WTC11 (cell line): Measurements from ENCODE around the gene BANF2. TPM values are rescaled to one million over a fixed set of nuclear protein-coding genes. Genes with fewer than 3 reads are reported as not detected.

Source experiments
- ATAC-seq: fragments of 200-7000 bp; cut with Tn5 transposase; 2 replicates; pipeline ENCODE4 v1.10.0; 2021; ENCODE audit warnings: mild to moderate bottlenecking, moderate library complexity
- CTCF ChIA-PET: fragments of 300-600 bp; sonication (Branson Sonifier 250); formaldehyde crosslinking; loops from one replicate; lab custom pipeline; 2021; ENCODE audit warnings: antibody characterized with exemption; lab: Charles Lee
- POLR2A ChIA-PET: fragments of 350-600 bp; sonication (Branson Sonifier 250); formaldehyde crosslinking; loops from one replicate; lab custom pipeline; 2021; ENCODE audit warnings: antibody characterized with exemption; lab: Charles Lee
- DNase-seq: peaks from one replicate; pipeline ENCODE4 v3.0.0; 2021; ENCODE audit warnings: low spot score
- H3K27ac Mint-ChIP-seq: 2 replicates; pipeline ENCODE4 v1.8.0; 2021; ENCODE audit warnings: mixed read lengths
- H3K27me3 Mint-ChIP-seq: 2 replicates; pipeline ENCODE4 v1.8.0; 2021; ENCODE audit warnings: low read depth, mild to moderate bottlenecking, moderate library complexity, mixed read lengths
- H3K36me3 Mint-ChIP-seq: 2 replicates; pipeline ENCODE4 v1.8.0; 2021; ENCODE audit warnings: mixed read lengths
- H3K4me1 Mint-ChIP-seq: 2 replicates; pipeline ENCODE4 v1.8.0; 2022; ENCODE audit warnings: mixed read lengths
- H3K4me3 Mint-ChIP-seq: 2 replicates; pipeline ENCODE4 v1.8.0; 2021; ENCODE audit warnings: mild to moderate bottlenecking, moderate library complexity, mixed read lengths
- H3K9me3 Mint-ChIP-seq: 2 replicates; pipeline ENCODE4 v1.8.0; 2021; ENCODE audit warnings: mixed read lengths
- ATF1 ChIP-seq: sonication (generic); formaldehyde crosslinking; IDR thresholded peaks from 2 replicates; pipeline ENCODE4 v1.8.1; 2023; ENCODE audit warnings: mild to moderate bottlenecking, moderate library complexity, missing genetic modification reagents
- CREM ChIP-seq: sonication (generic); formaldehyde crosslinking; IDR thresholded peaks from 2 replicates; pipeline ENCODE4 v1.8.1; 2022; ENCODE audit warnings: mild to moderate bottlenecking, missing genetic modification reagents, moderate library complexity
- CTCF ChIP-seq: fragments of 200-600 bp; IDR thresholded peaks from 2 replicates; pipeline ENCODE4 v1.8.0; 2022; ENCODE audit warnings: antibody characterized with exemption
- ELF4 ChIP-seq: sonication (generic); formaldehyde crosslinking; IDR thresholded peaks from 2 replicates; pipeline ENCODE4 v1.8.1; 2022; ENCODE audit warnings: low read depth, mild to moderate bottlenecking, moderate library complexity, missing genetic modification reagents
- ESRRA ChIP-seq: sonication (generic); formaldehyde crosslinking; IDR thresholded peaks from 2 replicates; pipeline ENCODE4 v1.8.1; 2022; ENCODE audit warnings: mild to moderate bottlenecking, missing genetic modification reagents, borderline replicate concordance
- FOXK1 ChIP-seq: sonication (generic); formaldehyde crosslinking; IDR thresholded peaks from 2 replicates; pipeline ENCODE4 v1.8.0; 2022; ENCODE audit warnings: mild to moderate bottlenecking, moderate library complexity, missing genetic modification reagents
- FOXP1 ChIP-seq: sonication (generic); formaldehyde crosslinking; IDR thresholded peaks from 2 replicates; pipeline ENCODE4 v1.8.0; 2022; ENCODE audit warnings: missing genetic modification reagents, mild to moderate bottlenecking, moderate library complexity, borderline replicate concordance
- GABPB1 ChIP-seq: sonication (generic); formaldehyde crosslinking; IDR thresholded peaks from 2 replicates; pipeline ENCODE4 v1.8.1; 2023; ENCODE audit warnings: mild to moderate bottlenecking, missing genetic modification reagents
- GRHL2 ChIP-seq: fragments of 250-450 bp; sonication (Bioruptor Pico); IDR thresholded peaks from 2 replicates; pipeline ENCODE4 v1.8.0; 2022; ENCODE audit warnings: mild to moderate bottlenecking, moderate library complexity; ENCODE audit not compliant: insufficient replicate concordance, severe bottlenecking
- JUN ChIP-seq: sonication (generic); formaldehyde crosslinking; IDR thresholded peaks from 2 replicates; pipeline ENCODE4 v1.8.0; 2023; ENCODE audit warnings: mild to moderate bottlenecking, missing genetic modification reagents
- SP1 ChIP-seq: sonication (generic); formaldehyde crosslinking; conservative IDR thresholded peaks from 2 replicates; pipeline ENCODE4 v1.8.1; 2022; ENCODE audit warnings: missing genetic modification reagents
- ZBTB21 ChIP-seq: sonication (generic); formaldehyde crosslinking; IDR thresholded peaks from 2 replicates; pipeline ENCODE4 v1.8.1; 2023; ENCODE audit warnings: mild to moderate bottlenecking, missing genetic modification reagents, borderline replicate concordance
- ZBTB43 ChIP-seq: sonication (generic); formaldehyde crosslinking; IDR thresholded peaks from 2 replicates; pipeline ENCODE4 v1.8.1; 2023; ENCODE audit warnings: mild to moderate bottlenecking, missing genetic modification reagents
- ZNF138 ChIP-seq: sonication (generic); formaldehyde crosslinking; conservative IDR thresholded peaks from 2 replicates; pipeline ENCODE4 v1.8.1; 2022; ENCODE audit warnings: mild to moderate bottlenecking, moderate library complexity, missing genetic modification reagents
- ZNF232 ChIP-seq: sonication (generic); formaldehyde crosslinking; IDR thresholded peaks from 2 replicates; pipeline ENCODE4 v1.8.0; 2022; ENCODE audit warnings: mild to moderate bottlenecking, missing genetic modification reagents
- total RNA-seq: library from RNA; stranded (reverse); gene quantifications from 3 replicates; pipeline ENCODE4 v1.2.3, GENCODE V29; 2021
- TF ChIP-seq, protein P1 (sequence below): sonication (generic); formaldehyde crosslinking; IDR thresholded peaks from 2 replicates; pipeline ENCODE4 v1.8.1; 2022; ENCODE audit warnings: mild to moderate bottlenecking, moderate library complexity, missing genetic modification reagents
- TF ChIP-seq, protein P2 (sequence below): sonication (generic); formaldehyde crosslinking; IDR thresholded peaks from 2 replicates; pipeline ENCODE4 v1.8.1; 2022; ENCODE audit warnings: low read depth, mild to moderate bottlenecking, moderate library complexity, missing genetic modification reagents, borderline replicate concordance
- TF ChIP-seq, protein P3 (sequence below): sonication (generic); formaldehyde crosslinking; IDR thresholded peaks from 2 replicates; pipeline ENCODE4 v1.8.0; 2022; ENCODE audit warnings: mild to moderate bottlenecking, missing genetic modification reagents
- TF ChIP-seq, protein P4 (sequence below): sonication (generic); formaldehyde crosslinking; IDR thresholded peaks from 2 replicates; pipeline ENCODE4 v1.8.0; 2022; ENCODE audit warnings: mild to moderate bottlenecking, missing genetic modification reagents
- TF ChIP-seq, protein P5 (sequence below): sonication (generic); formaldehyde crosslinking; IDR thresholded peaks from 2 replicates; pipeline ENCODE4 v1.8.1; 2022; ENCODE audit warnings: missing genetic modification reagents, borderline replicate concordance
- TF ChIP-seq, protein P6 (sequence below): fragments of 250-450 bp; sonication (Bioruptor Pico); IDR thresholded peaks from 2 replicates; pipeline ENCODE4 v1.9.0; 2021; ENCODE audit warnings: moderate library complexity, mild to moderate bottlenecking, inconsistent platforms, borderline replicate concordance
- TF ChIP-seq, protein P7 (sequence below): fragments of 250-450 bp; sonication (Bioruptor Pico); IDR thresholded peaks from 2 replicates; pipeline ENCODE4 v1.9.0; 2021; ENCODE audit warnings: mild to moderate bottlenecking

Gene BANF2
- total RNA-seq, 1 experiment from 2014 or later = not detected

DNA sequence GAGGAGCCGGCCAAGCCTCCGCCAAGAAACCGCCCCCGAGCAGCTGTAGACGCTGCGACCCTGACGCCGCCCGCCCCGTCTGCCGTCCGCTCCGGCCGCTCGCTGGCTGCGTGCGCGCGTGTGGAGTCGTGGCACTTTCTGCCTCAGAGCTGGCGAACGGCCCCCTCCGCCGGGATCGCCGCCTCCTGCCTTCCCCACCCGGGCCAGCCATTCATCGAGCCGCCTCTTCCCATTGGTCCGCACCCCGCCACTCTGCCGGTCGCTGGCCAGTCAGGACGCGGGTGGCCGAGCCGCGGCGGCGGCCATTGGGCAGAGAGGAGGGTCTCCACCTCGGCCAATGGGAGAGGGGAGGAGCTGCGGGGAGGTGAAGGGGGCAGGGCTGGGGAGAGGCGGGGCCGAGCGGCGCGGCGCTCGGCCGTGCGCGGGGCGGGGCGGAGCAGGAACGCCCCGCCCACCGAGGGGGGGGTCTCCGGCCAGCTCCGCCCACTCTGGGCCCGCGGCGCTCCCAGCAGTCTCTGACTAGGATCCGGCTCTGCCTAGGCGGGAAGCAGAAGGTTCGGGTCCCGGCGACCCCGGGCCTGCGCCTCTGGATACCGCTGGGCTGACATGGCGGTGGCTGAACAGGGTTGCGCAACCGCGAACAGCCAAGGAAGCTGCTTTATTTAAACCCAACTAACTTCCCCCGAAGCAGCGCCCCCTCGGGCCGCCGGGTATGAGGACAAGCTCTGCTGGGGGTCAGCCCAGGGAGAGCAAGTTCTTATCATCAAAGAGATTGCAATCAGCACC, 17.5 kb upstream of the BANF2 start, which contains the start of gene RRBP1:
TSS of gene RRBP1 (minus strand) at position 140 of the 786 bp plus-strand sequence. CDS start 21,735 bp downstream, outside the sequence.
- POLR2A ChIA-PET = interaction anchor here (0.6 to 1.8 kb wide), 16 partner anchors 8 to 285 kb away, joined by 3 to 12 read pairs (median 4); partner anchors contain the start of genes BANF2 and DSTN
- TF ChIP-seq GABPB1 (CRISPR knock-in tag) (peak; percentile 78; the same call in 1 of the 2 replicates), ELF4 (CRISPR knock-in tag) (no peak), ZBTB43 (CRISPR knock-in tag) (no peak), CTCF (peak; percentile 72), ESRRA (CRISPR knock-in tag) (no peak), GRHL2 (CRISPR knock-in tag) (no peak), ZNF232 (peak; percentile 30; the same call in 1 of the 2 replicates), JUN (CRISPR knock-in tag) (no peak), CREM (CRISPR knock-in tag) (no peak), FOXP1 (CRISPR knock-in tag) (0 out of 2 replicates have a peak, but pooled peaks have one; percentile 35), SP1 (peak; percentile 82), ATF1 (CRISPR knock-in tag) (no peak), ZNF138 (no peak), FOXK1 (CRISPR knock-in tag) (peak; percentile 17; the same call in 1 of the 2 replicates), ZBTB21 (CRISPR knock-in tag) (peak; percentile 48; the same call in 1 of the 2 replicates)
- TF ChIP-seq, protein P1, sequence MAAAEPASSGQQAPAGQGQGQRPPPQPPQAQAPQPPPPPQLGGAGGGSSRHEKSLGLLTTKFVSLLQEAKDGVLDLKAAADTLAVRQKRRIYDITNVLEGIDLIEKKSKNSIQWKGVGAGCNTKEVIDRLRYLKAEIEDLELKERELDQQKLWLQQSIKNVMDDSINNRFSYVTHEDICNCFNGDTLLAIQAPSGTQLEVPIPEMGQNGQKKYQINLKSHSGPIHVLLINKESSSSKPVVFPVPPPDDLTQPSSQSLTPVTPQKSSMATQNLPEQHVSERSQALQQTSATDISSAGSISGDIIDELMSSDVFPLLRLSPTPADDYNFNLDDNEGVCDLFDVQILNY = peak; percentile 30; the same call in 1 of the 2 replicates
- TF ChIP-seq, protein P2, sequence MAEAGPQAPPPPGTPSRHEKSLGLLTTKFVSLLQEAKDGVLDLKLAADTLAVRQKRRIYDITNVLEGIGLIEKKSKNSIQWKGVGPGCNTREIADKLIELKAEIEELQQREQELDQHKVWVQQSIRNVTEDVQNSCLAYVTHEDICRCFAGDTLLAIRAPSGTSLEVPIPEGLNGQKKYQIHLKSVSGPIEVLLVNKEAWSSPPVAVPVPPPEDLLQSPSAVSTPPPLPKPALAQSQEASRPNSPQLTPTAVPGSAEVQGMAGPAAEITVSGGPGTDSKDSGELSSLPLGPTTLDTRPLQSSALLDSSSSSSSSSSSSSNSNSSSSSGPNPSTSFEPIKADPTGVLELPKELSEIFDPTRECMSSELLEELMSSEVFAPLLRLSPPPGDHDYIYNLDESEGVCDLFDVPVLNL (CRISPR knock-in tag) = peak; percentile 20; the same call in 1 of the 2 replicates
- TF ChIP-seq, protein P3, sequence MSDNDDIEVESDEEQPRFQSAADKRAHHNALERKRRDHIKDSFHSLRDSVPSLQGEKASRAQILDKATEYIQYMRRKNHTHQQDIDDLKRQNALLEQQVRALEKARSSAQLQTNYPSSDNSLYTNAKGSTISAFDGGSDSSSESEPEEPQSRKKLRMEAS (CRISPR knock-in tag) = 0 out of 2 replicates have a peak, but pooled peaks have one; percentile 37
- TF ChIP-seq, protein P4, sequence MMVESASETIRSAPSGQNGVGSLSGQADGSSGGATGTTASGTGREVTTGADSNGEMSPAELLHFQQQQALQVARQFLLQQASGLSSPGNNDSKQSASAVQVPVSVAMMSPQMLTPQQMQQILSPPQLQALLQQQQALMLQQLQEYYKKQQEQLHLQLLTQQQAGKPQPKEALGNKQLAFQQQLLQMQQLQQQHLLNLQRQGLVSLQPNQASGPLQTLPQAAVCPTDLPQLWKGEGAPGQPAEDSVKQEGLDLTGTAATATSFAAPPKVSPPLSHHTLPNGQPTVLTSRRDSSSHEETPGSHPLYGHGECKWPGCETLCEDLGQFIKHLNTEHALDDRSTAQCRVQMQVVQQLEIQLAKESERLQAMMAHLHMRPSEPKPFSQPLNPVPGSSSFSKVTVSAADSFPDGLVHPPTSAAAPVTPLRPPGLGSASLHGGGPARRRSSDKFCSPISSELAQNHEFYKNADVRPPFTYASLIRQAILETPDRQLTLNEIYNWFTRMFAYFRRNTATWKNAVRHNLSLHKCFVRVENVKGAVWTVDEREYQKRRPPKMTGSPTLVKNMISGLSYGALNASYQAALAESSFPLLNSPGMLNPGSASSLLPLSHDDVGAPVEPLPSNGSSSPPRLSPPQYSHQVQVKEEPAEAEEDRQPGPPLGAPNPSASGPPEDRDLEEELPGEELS (CRISPR knock-in tag) = peak; percentile 81; the same call in 1 of the 2 replicates
- TF ChIP-seq, protein P5, sequence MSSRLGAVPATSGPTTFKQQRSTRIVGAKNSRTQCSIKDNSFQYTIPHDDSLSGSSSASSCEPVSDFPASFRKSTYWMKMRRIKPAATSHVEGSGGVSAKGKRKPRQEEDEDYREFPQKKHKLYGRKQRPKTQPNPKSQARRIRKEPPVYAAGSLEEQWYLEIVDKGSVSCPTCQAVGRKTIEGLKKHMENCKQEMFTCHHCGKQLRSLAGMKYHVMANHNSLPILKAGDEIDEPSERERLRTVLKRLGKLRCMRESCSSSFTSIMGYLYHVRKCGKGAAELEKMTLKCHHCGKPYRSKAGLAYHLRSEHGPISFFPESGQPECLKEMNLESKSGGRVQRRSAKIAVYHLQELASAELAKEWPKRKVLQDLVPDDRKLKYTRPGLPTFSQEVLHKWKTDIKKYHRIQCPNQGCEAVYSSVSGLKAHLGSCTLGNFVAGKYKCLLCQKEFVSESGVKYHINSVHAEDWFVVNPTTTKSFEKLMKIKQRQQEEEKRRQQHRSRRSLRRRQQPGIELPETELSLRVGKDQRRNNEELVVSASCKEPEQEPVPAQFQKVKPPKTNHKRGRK (CRISPR knock-in tag) = no peak
- TF ChIP-seq, protein P6, sequence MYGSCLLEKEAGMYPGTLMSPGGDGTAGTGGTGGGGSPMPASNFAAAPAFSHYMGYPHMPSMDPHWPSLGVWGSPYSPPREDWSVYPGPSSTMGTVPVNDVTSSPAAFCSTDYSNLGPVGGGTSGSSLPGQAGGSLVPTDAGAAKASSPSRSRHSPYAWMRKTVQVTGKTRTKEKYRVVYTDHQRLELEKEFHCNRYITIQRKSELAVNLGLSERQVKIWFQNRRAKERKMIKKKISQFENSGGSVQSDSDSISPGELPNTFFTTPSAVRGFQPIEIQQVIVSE (CRISPR knock-in tag) = no peak
- TF ChIP-seq, protein P7, sequence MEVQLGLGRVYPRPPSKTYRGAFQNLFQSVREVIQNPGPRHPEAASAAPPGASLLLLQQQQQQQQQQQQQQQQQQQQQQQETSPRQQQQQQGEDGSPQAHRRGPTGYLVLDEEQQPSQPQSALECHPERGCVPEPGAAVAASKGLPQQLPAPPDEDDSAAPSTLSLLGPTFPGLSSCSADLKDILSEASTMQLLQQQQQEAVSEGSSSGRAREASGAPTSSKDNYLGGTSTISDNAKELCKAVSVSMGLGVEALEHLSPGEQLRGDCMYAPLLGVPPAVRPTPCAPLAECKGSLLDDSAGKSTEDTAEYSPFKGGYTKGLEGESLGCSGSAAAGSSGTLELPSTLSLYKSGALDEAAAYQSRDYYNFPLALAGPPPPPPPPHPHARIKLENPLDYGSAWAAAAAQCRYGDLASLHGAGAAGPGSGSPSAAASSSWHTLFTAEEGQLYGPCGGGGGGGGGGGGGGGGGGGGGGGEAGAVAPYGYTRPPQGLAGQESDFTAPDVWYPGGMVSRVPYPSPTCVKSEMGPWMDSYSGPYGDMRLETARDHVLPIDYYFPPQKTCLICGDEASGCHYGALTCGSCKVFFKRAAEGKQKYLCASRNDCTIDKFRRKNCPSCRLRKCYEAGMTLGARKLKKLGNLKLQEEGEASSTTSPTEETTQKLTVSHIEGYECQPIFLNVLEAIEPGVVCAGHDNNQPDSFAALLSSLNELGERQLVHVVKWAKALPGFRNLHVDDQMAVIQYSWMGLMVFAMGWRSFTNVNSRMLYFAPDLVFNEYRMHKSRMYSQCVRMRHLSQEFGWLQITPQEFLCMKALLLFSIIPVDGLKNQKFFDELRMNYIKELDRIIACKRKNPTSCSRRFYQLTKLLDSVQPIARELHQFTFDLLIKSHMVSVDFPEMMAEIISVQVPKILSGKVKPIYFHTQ (CRISPR knock-in tag) = peak; percentile 52; the same call in 1 of the 2 replicates

More for the DNA sequence above, 17.5 kb upstream of the BANF2 start, which contains the start of gene RRBP1:
- CTCF ChIA-PET = interaction anchor here (0.6 to 3.5 kb wide), 81 partner anchors 8 to 1117 kb away, joined by 3 to 51 read pairs (median 4); partner anchors contain the start of genes BANF2, BFSP1, DSTN and OVOL2
- Mint-ChIP-seq H3K9me3 (peaks cover 6% of the 10 kb centered on the region), H3K27ac (peak within 1 kb of the TSS; percentile 97), H3K27me3 (peaks cover 11% of the 10 kb centered on the region), H3K4me3 (peak within 1 kb of the TSS; percentile 80), H3K36me3 (peaks cover 17% of the 10 kb centered on the region), H3K4me1 (peaks cover 37% of the 10 kb centered on the region)
- ATAC-seq (peak; percentile 96), DNase-seq (peak; percentile 99)
